ENCODE measurements around the gene LIMS1.
"Not testable (repeated sequence)": the region's sequence is repeated elsewhere in the genome, so short reads cannot be mapped to it uniquely, and the experiment has no call there.

LIMS1 gene

DNA sequence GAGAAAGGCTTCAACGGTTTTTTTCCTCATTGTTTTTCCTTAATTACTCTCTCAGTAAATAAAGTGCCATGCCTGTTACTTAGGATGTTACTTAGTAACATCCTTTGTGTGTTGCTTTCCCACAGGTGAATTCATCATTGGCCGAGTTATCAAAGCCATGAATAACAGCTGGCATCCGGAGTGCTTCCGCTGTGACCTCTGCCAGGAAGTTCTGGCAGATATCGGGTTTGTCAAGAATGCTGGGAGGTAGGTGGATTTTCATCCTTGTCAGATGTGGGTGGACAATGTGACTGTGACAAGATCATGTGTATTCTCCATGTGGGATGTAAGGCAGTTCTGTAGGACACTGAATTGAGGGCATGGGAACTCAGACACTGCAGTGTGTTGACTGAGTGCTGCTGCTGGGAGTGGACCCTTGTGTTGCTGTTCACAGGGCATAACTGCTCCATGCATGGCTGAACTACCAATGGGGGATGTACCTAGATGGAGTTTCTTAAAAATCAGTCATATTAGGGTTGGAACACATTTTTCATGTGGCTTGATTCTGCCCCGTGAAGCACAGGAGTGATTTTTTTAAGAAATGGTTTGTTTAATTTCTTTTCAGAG, 138.0 kb downstream of the LIMS1 start:
- not testable (repeated sequence) for H3K4me1 ChIP-seq (ENCODE audit: control insufficient read depth, insufficient read depth, low read length); H3K36me3 ChIP-seq (ENCODE audit: control insufficient read depth, insufficient read depth, low read length); H3K27ac ChIP-seq (ENCODE audit: low read length); H3K4me3 ChIP-seq (ENCODE audit: low read length); H3K27me3 ChIP-seq (ENCODE audit: control insufficient read depth, insufficient read depth, low read length); H3K9me3 ChIP-seq (ENCODE audit: control insufficient read depth, insufficient read depth, low read length); DNase-seq (ENCODE audit: low read depth, low spot score)
- WGBS (ENCODE audit: insufficient coverage, insufficient read length) = no CpG with 5 or more reads among the region's 6 CpGs

DNA sequence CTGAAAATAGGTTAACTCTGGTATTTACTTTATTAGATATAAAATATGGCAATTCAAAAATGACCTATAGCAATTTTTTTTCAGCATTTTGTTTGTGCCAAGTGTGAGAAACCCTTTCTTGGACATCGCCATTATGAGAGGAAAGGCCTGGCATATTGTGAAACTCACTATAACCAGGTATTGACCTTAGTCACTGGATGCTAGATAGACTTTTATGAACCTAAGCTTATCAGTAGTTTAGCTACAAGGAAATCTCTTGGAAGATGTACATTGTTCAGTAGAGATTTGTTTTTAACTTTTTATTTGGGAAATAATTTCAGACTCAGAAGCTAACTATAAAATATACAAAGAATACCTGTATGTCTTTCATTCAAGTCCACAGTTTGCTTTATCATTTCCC, 142.3 kb downstream of the LIMS1 start:
- not testable (repeated sequence) for H3K4me3 ChIP-seq (ENCODE audit: low read length); H3K36me3 ChIP-seq (ENCODE audit: control insufficient read depth, insufficient read depth, low read length); DNase-seq (ENCODE audit: low read depth, low spot score); H3K27ac ChIP-seq (ENCODE audit: low read length); H3K9me3 ChIP-seq (ENCODE audit: control insufficient read depth, insufficient read depth, low read length); H3K27me3 ChIP-seq (ENCODE audit: control insufficient read depth, insufficient read depth, low read length); H3K4me1 ChIP-seq (ENCODE audit: control insufficient read depth, insufficient read depth, low read length)
- no CpG with 5 or more reads among the region's 1 CpG for WGBS (ENCODE audit: insufficient coverage, insufficient read length)

- WGBS (ENCODE audit: insufficient coverage, insufficient read length) = no CpG with 5 or more reads among the region's 4 CpGs
Observed at GRCh38 chr2:108677239-108677744, 143.0 kb downstream of the LIMS1 start.

GRCh38 chr2:108678198-108678651, 144.0 kb downstream of the LIMS1 start:
- H3K4me3 ChIP-seq (ENCODE audit: low read length); H3K4me1 ChIP-seq (ENCODE audit: control insufficient read depth, insufficient read depth, low read length); H3K27ac ChIP-seq (ENCODE audit: low read length); H3K36me3 ChIP-seq (ENCODE audit: control insufficient read depth, insufficient read depth, low read length); H3K9me3 ChIP-seq (ENCODE audit: control insufficient read depth, insufficient read depth, low read length); DNase-seq (ENCODE audit: low read depth, low spot score); H3K27me3 ChIP-seq (ENCODE audit: control insufficient read depth, insufficient read depth, low read length): not testable (repeated sequence)
- WGBS (ENCODE audit: insufficient coverage, insufficient read length) = no CpG with 5 or more reads among the region's 4 CpGs

More at GRCh38 chr2:108677239-108677744, 143.0 kb downstream of the LIMS1 start:
- DNase-seq (ENCODE audit: low read depth, low spot score); H3K4me1 ChIP-seq (ENCODE audit: control insufficient read depth, insufficient read depth, low read length); H3K4me3 ChIP-seq (ENCODE audit: low read length); H3K27ac ChIP-seq (ENCODE audit: low read length); H3K9me3 ChIP-seq (ENCODE audit: control insufficient read depth, insufficient read depth, low read length); H3K27me3 ChIP-seq (ENCODE audit: control insufficient read depth, insufficient read depth, low read length); H3K36me3 ChIP-seq (ENCODE audit: control insufficient read depth, insufficient read depth, low read length): not testable (repeated sequence)

GRCh38 chr2:108680805-108681204, 146.5 kb downstream of the LIMS1 start:
- H3K9me3 ChIP-seq (ENCODE audit: control insufficient read depth, insufficient read depth, low read length); H3K4me3 ChIP-seq (ENCODE audit: low read length); H3K27me3 ChIP-seq (ENCODE audit: control insufficient read depth, insufficient read depth, low read length); H3K27ac ChIP-seq (ENCODE audit: low read length); H3K4me1 ChIP-seq (ENCODE audit: control insufficient read depth, insufficient read depth, low read length); DNase-seq (ENCODE audit: low read depth, low spot score); H3K36me3 ChIP-seq (ENCODE audit: control insufficient read depth, insufficient read depth, low read length): not testable (repeated sequence)
- no CpG with 5 or more reads among the region's 2 CpGs for WGBS (ENCODE audit: insufficient coverage, insufficient read length)

GRCh38 chr2:108688818-108689756, 154.8 kb downstream of the LIMS1 start:
- no CpG with 5 or more reads among the region's 15 CpGs for WGBS (ENCODE audit: insufficient coverage, insufficient read length)
- not testable (repeated sequence) for H3K9me3 ChIP-seq (ENCODE audit: control insufficient read depth, insufficient read depth, low read length); H3K4me3 ChIP-seq (ENCODE audit: low read length); H3K4me1 ChIP-seq (ENCODE audit: control insufficient read depth, insufficient read depth, low read length); H3K36me3 ChIP-seq (ENCODE audit: control insufficient read depth, insufficient read depth, low read length); H3K27me3 ChIP-seq (ENCODE audit: control insufficient read depth, insufficient read depth, low read length); H3K27ac ChIP-seq (ENCODE audit: low read length); DNase-seq (ENCODE audit: low read depth, low spot score)

GRCh38 chr2:108690001-108690400, 155.7 kb downstream of the LIMS1 start:
- H3K9me3 ChIP-seq (ENCODE audit: control insufficient read depth, insufficient read depth, low read length); H3K4me3 ChIP-seq (ENCODE audit: low read length); H3K27me3 ChIP-seq (ENCODE audit: control insufficient read depth, insufficient read depth, low read length); H3K36me3 ChIP-seq (ENCODE audit: control insufficient read depth, insufficient read depth, low read length); H3K4me1 ChIP-seq (ENCODE audit: control insufficient read depth, insufficient read depth, low read length); H3K27ac ChIP-seq (ENCODE audit: low read length); DNase-seq (ENCODE audit: low read depth, low spot score): not testable (repeated sequence)
- WGBS (ENCODE audit: insufficient coverage, insufficient read length) = no CpG with 5 or more reads among the region's 1 CpG

GRCh38 chr2:108691447-108691846, 157.2 kb downstream of the LIMS1 start:
- Histone ChIP-seq H3K36me3 (ENCODE audit: control insufficient read depth, insufficient read depth, low read length) (no peaks in the 10 kb centered on the region), H3K27ac (ENCODE audit: low read length) (no peak overlapping the region), H3K4me1 (ENCODE audit: control insufficient read depth, insufficient read depth, low read length) (no peaks in the 10 kb centered on the region), H3K4me3 (ENCODE audit: low read length) (no peak overlapping the region), H3K9me3 (ENCODE audit: control insufficient read depth, insufficient read depth, low read length) (no peaks in the 10 kb centered on the region), H3K27me3 (ENCODE audit: control insufficient read depth, insufficient read depth, low read length) (no peaks in the 10 kb centered on the region)
- no peak for DNase-seq (ENCODE audit: low read depth, low spot score)
- no CpG with 5 or more reads among the region's 7 CpGs for WGBS (ENCODE audit: insufficient coverage, insufficient read length)

DNA sequence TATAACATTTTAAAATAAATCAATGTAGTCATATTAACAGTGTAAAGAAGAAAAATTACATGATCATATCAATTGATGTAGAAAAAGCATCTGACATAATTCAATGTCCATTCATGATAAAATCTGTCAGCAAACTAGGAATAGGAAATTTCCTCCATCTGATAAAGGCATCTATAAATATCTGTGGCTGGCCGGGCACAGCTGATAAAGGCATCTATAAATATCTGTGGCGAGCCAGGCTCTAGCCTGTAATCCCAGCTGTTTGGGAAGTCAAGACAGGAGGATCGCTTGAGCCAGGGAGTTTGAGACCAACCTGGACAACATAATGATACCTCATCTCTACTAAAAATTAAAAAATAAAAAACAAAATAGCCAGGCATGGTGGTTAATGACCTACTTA, 166.9 kb downstream of the LIMS1 start:
- WGBS (ENCODE audit: insufficient coverage, insufficient read length) = no CpG with 5 or more reads among the region's 3 CpGs
- no peak overlapping the region for H3K4me3 ChIP-seq (ENCODE audit: low read length)
- H3K27ac ChIP-seq (ENCODE audit: low read length) = no peak overlapping the region
- H3K4me1 ChIP-seq (ENCODE audit: control insufficient read depth, insufficient read depth, low read length) = no peaks in the 10 kb centered on the region
- no peaks in the 10 kb centered on the region for H3K9me3 ChIP-seq (ENCODE audit: control insufficient read depth, insufficient read depth, low read length)
- no peaks in the 10 kb centered on the region for H3K27me3 ChIP-seq (ENCODE audit: control insufficient read depth, insufficient read depth, low read length)
- DNase-seq (ENCODE audit: low read depth, low spot score) = no peak
- H3K36me3 ChIP-seq (ENCODE audit: control insufficient read depth, insufficient read depth, low read length) = no peaks in the 10 kb centered on the region

GRCh38 chr2:108701806-108702205, 167.5 kb downstream of the LIMS1 start:
- no peak overlapping the region for H3K4me3 ChIP-seq (ENCODE audit: low read length)
- no peaks in the 10 kb centered on the region for H3K27me3 ChIP-seq (ENCODE audit: control insufficient read depth, insufficient read depth, low read length)
- no peak overlapping the region for H3K27ac ChIP-seq (ENCODE audit: low read length)
- DNase-seq (ENCODE audit: low read depth, low spot score) = no peak
- no peaks in the 10 kb centered on the region for H3K4me1 ChIP-seq (ENCODE audit: control insufficient read depth, insufficient read depth, low read length)
- no peaks in the 10 kb centered on the region for H3K36me3 ChIP-seq (ENCODE audit: control insufficient read depth, insufficient read depth, low read length)
- WGBS (ENCODE audit: insufficient coverage, insufficient read length) = no CpG with 5 or more reads among the region's 2 CpGs
- no peaks in the 10 kb centered on the region for H3K9me3 ChIP-seq (ENCODE audit: control insufficient read depth, insufficient read depth, low read length)
